Activated T-cell treated with anti-CD3 and anti-CD28 coated beads, Interleukin-2, amount 50 U/mL, for 72 hours (primary cell): ENCODE results near the gene PPP1R26. TPM values are rescaled to one million over a fixed set of nuclear protein-coding genes. Genes with fewer than 3 reads are reported as not detected.
"Not testable (repeated sequence)": the region's sequence is repeated elsewhere in the genome, so short reads cannot be mapped to it uniquely, and the experiment has no call there.

Experiments
- ATAC-seq, 2 donors: fragments of 150-1000 bp; cut with Tn5 transposase; replicated peaks in 1 of 2; 2 replicates each; pipeline ENCODE4 v1.10.0; 2021; ENCODE audit warnings: moderate library complexity in 2 of 2, mild to moderate bottlenecking in 1 of 2
- DNase-seq, 2 donors: peaks; one replicate each; pipeline ENCODE4 v3.0.0; 2021 to 2022; ENCODE audit warnings: mixed read lengths in 1 of 2
- H3K27ac Mint-ChIP-seq: one replicate; pipeline ENCODE4 v1.8.0; 2022; ENCODE audit warnings: mild to moderate bottlenecking, moderate library complexity, mixed read lengths
- H3K27me3 Mint-ChIP-seq: one replicate; pipeline ENCODE4 v1.8.0; 2022; ENCODE audit warnings: low read depth, mixed read lengths
- H3K36me3 Mint-ChIP-seq, 2 donors: one replicate each; pipeline ENCODE4 v1.8.0; 2022; ENCODE audit warnings: mixed read lengths in 2 of 2, mild to moderate bottlenecking in 1 of 2; ENCODE audit not compliant: insufficient read depth in 2 of 2
- H3K4me1 Mint-ChIP-seq: one replicate; pipeline ENCODE4 v1.8.0; 2022; ENCODE audit warnings: low read depth, mixed read lengths
- H3K4me3 Mint-ChIP-seq, 2 donors: one replicate each; pipeline ENCODE4 v1.8.0; 2022; ENCODE audit warnings: mild to moderate bottlenecking in 2 of 2, mixed read lengths in 2 of 2, moderate library complexity in 2 of 2
- H3K9me3 Mint-ChIP-seq, 2 donors: one replicate each; pipeline ENCODE4 v1.8.0; 2022; ENCODE audit warnings: mixed read lengths in 2 of 2
- total RNA-seq, 2 donors: library from RNA; stranded (reverse); gene quantifications; one replicate each; pipeline ENCODE4 v1.2.3, GENCODE V29; 2022

PPP1R26 gene, protein sequence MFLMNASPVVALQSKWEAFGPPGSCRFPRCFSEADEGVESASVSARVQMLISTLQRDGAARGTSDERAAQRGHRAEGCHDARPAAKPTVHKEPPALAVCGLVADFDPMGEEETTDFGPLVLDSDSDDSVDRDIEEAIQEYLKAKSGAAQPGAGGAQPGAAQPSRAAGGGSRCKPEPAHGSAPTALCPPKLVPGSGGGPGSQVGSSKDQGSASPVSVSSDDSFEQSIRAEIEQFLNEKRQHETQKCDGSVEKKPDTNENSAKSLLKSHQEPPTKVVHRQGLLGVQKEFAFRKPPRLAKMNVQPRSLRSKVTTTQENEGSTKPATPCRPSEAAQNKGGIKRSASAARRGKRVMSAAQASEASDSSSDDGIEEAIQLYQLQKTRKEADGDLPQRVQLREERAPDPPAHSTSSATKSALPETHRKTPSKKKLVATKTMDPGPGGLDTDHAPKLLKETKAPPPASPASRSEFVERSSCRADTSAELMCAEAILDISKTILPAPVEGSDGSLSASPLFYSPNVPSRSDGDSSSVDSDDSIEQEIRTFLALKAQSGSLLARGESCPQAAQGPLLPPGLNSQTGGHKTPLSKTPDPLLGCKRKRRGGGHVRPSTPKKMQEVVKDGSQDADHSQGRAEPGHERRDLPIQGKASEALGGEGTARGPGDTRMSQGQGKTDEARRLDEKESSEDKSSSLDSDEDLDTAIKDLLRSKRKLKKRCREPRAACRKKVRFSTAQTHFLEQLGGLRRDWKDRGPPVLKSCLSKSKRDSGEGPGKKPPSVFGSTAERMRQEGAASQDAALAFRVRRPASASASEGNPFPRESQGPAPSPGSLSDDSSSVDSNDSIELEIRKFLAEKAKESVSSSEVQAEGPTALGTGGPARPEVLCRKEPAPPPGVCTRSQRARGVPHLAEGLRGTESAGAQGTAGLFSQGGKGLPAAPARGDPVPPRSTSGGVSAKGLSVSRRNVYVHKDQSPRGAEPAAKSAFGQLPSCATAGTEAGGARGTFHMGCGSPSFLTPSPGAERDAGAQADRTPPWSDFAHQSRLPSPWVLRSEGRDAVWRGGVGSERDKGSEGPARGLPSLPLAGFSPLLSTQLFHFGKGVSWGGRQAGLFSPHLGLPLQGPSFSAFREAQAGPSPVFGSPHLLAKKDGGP (N-terminal part only)
- 1 to 10 TPM in 1 of 2 donors, under 1 TPM in 1; 0.96 to 2.8 TPM for total RNA-seq

DNA sequence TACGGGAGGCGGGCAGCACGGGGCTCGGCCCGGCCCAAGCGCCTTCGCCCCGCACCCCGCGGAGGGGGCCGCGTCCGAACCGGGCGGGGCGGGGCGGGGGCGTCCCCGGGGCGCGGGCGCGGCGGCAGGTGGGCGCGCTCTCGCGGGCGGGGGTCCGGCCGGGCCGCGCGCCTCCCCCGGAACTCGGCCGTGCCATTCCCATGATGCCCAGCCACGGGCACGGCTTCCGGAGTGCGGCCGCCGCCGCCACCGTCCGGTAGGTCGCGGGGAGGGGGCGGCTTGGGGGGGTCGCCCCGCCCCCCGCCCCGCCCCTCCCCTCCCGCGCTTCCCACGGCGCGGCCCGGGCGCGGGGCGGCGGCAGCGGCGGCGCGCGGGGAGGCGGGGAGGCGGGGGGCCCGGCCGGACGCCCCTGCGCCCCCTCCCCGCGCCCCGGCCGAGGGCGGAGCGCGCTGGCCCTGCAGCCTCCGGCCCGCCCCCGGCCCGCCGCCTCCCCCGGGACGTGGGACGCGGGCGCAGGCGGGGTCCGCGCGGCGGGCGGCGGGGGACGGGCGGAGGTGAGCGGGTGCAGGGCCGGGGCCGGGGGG, at the start of gene PPP1R26:
Gene PPP1R26, plus strand, starts transcription at position 314 of the 584 bp plus-strand sequence. CDS start 4,729 bp downstream, outside the sequence.
- DNase-seq (no peak), ATAC-seq (peak in 1 of 2 donors; percentile 33)
- Mint-ChIP-seq H3K9me3 (no peaks in the 10 kb centered on the region), H3K4me3 (peak within 1 kb of the TSS; percentile 89 to 94), H3K27me3 (peaks cover 36% of the 10 kb centered on the region), H3K4me1 (peaks cover 5% of the 10 kb centered on the region), H3K27ac (no peak within 1 kb of the TSS), H3K36me3 (peaks cover 0 to 3% of the 10 kb centered on the region in 2 donors)

DNA sequence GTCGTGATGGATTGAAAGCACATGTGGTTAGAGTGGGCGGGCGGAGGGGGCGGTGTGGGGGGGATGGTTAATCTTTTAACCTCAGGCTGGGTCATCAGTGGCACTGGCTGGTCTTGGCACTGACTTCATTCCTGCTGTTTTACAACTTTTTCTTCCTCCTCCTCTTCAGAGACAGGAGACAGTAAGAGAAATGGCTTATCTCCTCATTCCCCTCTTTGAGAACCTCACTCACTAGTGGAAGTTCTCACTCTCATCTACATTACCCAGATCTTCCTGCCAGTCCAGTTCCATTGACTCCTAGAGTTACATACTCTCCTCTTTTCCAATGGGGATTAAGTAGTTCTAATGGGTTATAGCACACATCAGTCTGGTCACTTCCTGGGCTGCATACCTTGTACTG, 42.3 kb upstream of the PPP1R26 start:
- peaks cover 8% of the 10 kb centered on the region for H3K27me3 Mint-ChIP-seq
- H3K4me3 Mint-ChIP-seq, result no peak overlapping the region
- H3K4me1 Mint-ChIP-seq, result no peaks in the 10 kb centered on the region
- H3K27ac Mint-ChIP-seq, result no peak overlapping the region
- peaks cover 0 to 2% of the 10 kb centered on the region in 2 donors for H3K36me3 Mint-ChIP-seq
- no peak for ATAC-seq
- no peak for DNase-seq
- H3K9me3 Mint-ChIP-seq, result peaks cover 0 to 6% of the 10 kb centered on the region in 2 donors

DNA sequence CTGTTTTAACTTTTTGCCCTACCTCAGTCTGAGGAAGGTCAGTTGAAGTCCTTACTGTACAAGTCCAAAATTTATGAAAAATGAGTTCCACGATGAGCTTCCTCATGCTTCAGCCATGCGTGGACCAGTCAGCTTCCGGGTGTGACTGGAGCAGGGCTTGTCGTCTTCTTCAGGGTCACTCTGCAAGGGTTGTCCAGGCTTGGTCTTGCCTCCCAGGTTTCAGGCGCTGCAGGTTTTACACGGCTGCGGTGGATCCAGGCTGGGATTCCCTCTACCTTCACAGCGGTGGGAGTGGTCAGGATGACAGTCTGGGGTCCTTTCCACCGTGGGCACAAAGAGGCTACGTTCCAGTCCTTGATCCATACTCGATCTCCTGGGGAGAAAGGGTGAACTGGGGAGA, 41.9 kb upstream of the PPP1R26 start:
- not testable (repeated sequence) for H3K9me3 Mint-ChIP-seq, H3K4me3 Mint-ChIP-seq, H3K36me3 Mint-ChIP-seq, H3K4me1 Mint-ChIP-seq, H3K27ac Mint-ChIP-seq, DNase-seq, ATAC-seq
- peaks cover 12% of the 10 kb centered on the region for H3K27me3 Mint-ChIP-seq

DNA sequence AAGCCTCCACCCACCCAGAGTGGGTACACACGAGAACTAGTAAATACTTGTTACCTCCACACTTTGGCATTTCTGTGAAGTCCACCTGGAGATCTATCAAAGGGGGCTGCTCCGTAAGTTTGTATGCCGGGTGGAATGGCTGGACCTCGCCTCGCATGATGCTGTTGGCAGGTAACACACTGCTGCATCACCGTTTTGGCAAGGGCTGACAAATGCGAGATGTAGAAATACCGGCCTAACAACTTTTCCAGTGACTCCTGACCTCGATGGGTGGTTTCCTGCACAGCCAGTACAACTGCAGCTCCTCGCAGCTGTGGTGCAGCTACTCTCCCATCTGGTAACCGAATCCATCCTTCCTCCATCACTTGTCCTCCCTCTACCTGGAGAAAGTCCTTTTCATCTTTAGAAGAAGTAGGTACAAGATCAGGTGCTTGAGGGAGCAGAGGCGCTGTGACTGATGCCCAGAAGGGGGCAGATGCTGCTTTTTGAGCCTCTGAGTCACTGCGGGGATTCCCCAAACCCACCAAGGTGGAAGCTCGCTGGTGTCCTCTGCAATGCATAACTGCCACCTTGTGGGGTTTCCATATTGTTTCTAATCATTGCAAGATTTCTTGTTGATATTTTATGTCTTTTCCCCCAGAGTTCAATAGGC, 40.9 kb upstream of the PPP1R26 start:
- DNase-seq, result peak; percentile 56 to 60
- H3K27ac Mint-ChIP-seq, H3K9me3 Mint-ChIP-seq, ATAC-seq, H3K36me3 Mint-ChIP-seq, H3K4me1 Mint-ChIP-seq, H3K4me3 Mint-ChIP-seq: not testable (repeated sequence)
- H3K27me3 Mint-ChIP-seq, result peaks cover 13% of the 10 kb centered on the region

DNA sequence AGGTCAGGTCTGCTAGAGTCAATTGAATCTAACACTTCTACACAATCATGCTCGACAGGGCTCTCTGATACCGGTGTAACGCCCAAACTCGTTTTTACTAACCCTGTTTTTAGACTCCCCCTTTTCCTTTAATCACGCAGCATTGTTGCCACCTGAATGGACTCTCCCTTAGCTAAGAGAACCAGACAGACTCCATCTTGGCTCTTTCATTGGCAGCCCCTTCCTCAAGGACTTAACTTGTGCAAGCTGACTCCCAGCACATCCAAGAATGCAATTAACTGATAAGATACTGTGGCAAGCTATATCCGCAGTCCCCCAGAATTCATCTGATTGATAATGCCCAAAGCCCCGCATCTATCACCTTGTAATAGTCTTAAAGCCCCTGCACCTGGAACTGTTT, 40.1 kb upstream of the PPP1R26 start:
- peaks cover 13% of the 10 kb centered on the region for H3K27me3 Mint-ChIP-seq
- not testable (repeated sequence) for H3K27ac Mint-ChIP-seq, H3K4me3 Mint-ChIP-seq, H3K4me1 Mint-ChIP-seq, ATAC-seq, H3K36me3 Mint-ChIP-seq, DNase-seq, H3K9me3 Mint-ChIP-seq

DNA sequence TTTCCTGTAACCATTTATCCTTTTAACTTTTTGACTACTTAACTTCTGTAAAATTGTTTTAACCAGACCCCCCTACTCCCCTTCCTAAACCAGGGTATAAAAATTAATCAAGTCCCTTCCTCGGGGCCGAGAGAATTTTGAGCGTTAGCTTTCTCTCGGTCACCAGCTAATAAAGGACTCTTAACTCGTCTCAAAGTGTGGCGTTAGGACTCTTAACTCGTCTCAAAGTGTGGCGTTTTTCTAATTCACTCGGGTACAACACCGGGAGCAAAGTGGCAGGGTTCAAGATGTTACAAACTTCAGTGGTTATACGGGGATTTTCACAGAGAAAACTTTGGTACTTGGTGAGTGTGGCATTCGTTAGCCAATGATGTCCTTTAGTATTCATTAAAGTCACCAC, 39.7 kb upstream of the PPP1R26 start:
- peaks cover 13% of the 10 kb centered on the region for H3K27me3 Mint-ChIP-seq

DNA sequence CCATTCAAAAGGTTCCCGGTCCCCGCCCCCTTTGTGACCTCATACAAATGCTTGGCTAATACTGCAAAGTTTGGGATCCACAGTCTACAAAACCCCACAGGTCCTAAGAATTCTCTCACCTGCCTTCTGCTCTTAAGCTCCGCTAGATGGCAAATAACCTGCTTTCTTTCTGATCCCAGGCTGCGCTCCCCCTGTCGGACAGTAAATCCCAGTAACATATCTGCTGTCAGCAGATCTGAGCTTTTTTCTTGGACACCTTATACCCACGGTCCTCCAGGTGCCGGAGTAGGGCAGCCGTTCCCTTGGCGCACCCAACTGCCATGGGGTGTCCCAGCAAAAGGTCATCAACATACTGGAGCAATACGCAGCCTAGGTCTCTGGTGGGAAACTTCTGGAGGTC, 39.0 kb upstream of the PPP1R26 start:
- Mint-ChIP-seq H3K27ac (no peak overlapping the region), H3K36me3 (peaks cover 0 to 2% of the 10 kb centered on the region in 2 donors), H3K9me3 (peaks cover 0 to 4% of the 10 kb centered on the region in 2 donors), H3K27me3 (peaks cover 13% of the 10 kb centered on the region), H3K4me1 (no peaks in the 10 kb centered on the region), H3K4me3 (no peak overlapping the region)
- ATAC-seq, result no peak
- no peak for DNase-seq

More for the DNA sequence above, 39.7 kb upstream of the PPP1R26 start:
- ATAC-seq (no peak), DNase-seq (no peak)
- Mint-ChIP-seq H3K4me3 (no peak overlapping the region), H3K27ac (no peak overlapping the region), H3K36me3 (peaks cover 0 to 2% of the 10 kb centered on the region in 2 donors), H3K9me3 (peaks cover 0 to 4% of the 10 kb centered on the region in 2 donors), H3K4me1 (no peaks in the 10 kb centered on the region)

DNA sequence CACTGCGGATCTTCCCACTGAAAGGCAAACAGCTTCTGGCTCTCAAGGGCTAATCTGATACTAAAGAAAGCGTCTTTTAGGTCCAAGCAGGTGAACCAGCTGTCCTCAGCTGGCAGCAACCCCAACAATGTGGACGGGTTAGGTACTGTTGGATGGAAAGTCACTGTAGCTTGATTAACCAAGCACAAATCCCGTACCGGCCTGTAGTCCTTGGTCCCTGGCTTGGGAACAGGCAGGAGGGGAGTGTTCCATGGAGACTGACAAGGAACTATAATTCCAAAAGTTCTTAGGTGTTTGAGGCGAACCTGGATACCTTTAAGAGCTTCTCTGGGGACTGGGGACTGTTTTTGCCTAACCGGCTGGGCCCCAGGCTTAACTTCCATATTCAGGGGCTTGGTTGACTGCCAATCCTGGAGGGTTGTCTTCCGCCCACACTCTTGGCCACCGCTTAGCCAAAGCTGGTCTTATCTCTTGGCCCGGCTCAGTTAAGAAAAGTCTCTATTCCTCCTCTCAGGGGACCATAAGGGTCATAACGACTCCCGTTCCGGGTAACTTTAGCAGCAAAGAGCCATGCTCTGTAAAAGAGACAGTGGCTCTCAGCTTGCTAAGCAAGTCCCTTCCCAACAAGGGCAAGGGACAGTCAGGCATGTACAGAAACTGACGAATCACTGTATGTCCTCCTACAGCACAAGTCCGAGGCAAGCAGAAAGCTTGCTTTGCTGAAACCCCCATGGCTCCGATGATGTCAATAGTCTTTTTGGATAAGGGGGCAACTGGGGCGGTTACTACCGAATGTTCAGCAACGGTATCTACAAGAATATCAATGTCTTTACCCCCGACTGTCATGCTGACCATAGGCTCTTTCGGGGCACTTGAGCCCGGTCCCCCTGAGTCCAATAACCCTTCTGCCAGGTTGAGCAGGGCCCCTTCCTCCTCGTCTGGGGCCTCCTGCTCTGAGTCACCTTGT, 38.2 kb upstream of the PPP1R26 start:
- H3K27me3 Mint-ChIP-seq, result peaks cover 13% of the 10 kb centered on the region
- H3K4me1 Mint-ChIP-seq, H3K9me3 Mint-ChIP-seq, DNase-seq, ATAC-seq, H3K27ac Mint-ChIP-seq, H3K36me3 Mint-ChIP-seq, H3K4me3 Mint-ChIP-seq: not testable (repeated sequence)

DNA sequence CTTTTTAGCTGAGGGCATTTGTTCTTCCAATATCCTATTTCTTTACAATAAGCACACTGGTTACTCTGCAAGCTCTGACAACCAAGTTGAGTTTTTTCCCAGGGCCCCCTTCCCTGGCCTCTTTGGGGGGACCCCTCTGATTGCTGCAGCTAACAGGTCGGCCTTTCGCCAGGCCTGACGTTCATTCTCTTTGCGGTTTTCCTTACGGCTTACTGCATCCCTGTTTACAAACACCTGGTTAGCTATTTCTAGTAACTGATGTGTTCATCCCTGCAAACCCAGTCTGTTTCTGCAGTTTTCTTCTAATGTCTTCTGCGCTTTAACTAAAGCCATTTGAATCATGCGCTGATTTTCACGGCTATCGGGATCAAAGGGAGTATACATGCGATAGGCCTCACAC, 37.5 kb upstream of the PPP1R26 start:
- Mint-ChIP-seq H3K36me3 (no peaks in the 10 kb centered on the region), H3K4me3 (no peak overlapping the region), H3K27ac (no peak overlapping the region), H3K4me1 (peaks cover 5% of the 10 kb centered on the region), H3K9me3 (peaks cover 0 to 2% of the 10 kb centered on the region in 2 donors), H3K27me3 (peaks cover 13% of the 10 kb centered on the region)
- ATAC-seq (no peak), DNase-seq (no peak)

DNA sequence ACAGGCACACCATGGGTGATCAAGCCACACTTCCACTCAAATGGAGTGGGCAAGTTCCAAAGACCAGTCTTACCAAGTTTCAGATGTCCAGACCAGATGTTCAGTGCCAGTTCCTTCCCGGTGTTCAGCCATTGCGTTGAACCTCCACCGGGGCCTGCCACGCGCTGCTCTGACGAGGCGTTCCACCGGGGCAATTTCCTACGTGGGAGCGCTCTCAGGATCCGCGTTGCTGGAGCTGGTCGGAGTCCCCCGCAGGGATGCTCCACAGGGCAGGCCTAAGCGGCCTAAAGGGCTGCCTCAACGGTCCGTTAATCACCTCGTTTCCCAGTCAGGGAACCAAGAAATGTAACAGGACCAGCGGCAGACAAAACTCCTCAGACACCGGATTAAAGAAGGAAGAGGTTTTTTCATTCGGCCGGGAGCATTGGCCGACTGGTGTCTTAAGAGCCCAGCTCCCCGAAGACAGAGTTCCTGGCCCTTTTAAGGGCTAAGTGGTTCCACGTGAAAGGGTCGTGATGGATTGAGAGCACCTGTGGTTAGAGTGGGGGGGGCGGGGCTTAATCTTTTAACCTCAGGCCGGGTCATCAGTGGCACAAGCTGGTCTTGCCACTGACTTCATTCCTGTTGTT, 35.7 kb upstream of the PPP1R26 start:
- no peak for DNase-seq
- no peaks in the 10 kb centered on the region for H3K36me3 Mint-ChIP-seq
- no peak for ATAC-seq
- H3K27ac Mint-ChIP-seq, result no peak overlapping the region
- no peaks in the 10 kb centered on the region for H3K9me3 Mint-ChIP-seq
- peaks cover 5% of the 10 kb centered on the region for H3K4me1 Mint-ChIP-seq
- no peak overlapping the region for H3K4me3 Mint-ChIP-seq
- H3K27me3 Mint-ChIP-seq, result peaks cover 13% of the 10 kb centered on the region

DNA sequence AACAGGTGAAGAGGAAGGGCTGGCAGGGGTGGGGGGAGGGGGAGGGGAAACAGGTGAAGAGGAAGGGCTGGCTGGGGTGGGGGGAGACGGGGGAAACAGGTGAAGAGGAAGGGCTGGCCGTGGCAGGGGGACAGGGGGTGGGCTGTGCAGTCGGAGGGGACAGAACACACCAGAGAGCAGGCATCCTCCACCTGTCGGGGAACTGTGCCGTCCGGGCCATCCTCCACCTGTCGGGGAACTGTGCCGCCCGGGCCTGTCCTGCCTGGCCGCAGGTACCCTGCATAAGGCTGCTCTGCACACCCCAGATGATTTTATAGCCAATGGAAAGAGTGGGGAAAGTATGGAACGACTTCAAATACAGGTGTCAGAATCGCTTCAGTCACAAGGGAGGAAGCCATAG, 32.5 kb upstream of the PPP1R26 start:
- peaks cover 5% of the 10 kb centered on the region for H3K4me1 Mint-ChIP-seq
- no peaks in the 10 kb centered on the region for H3K36me3 Mint-ChIP-seq
- DNase-seq, result no peak
- peaks cover 7% of the 10 kb centered on the region for H3K27me3 Mint-ChIP-seq
- H3K9me3 Mint-ChIP-seq, result no peaks in the 10 kb centered on the region
- H3K27ac Mint-ChIP-seq, result no peak overlapping the region
- H3K4me3 Mint-ChIP-seq, result no peak overlapping the region
- ATAC-seq, result no peak
